Raji (cell line): ENCODE measurements around the gene WNK1.

ENCODE experiments used
- POLR2A ChIP-seq: IDR thresholded peaks from 2 replicates; pipeline ENCODE4 v1.6.1; 2011; ENCODE audit warnings: low read depth, low read length, control low read depth; ENCODE audit not compliant: insufficient read depth

WNK1 gene

DNA sequence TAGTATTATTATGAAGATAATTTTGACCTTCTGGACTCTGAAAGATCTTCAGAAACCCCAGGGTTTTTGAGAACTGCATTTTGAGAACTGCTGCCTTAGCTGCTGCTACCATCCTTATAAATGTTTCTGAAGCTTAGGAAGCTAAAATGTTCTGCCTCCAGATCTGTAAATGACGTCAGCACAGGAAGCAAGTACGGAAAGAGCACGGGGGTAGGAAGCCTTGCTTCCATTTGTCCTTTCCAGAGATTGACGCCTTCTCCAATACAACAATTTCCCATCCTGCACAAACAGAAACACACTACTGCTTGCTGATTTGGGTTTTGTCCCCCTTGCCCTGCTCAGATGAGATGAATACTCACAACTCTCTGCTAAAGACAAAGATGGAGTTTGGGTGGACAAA lies 179.2 kb downstream of the WNK1 start:
- TF ChIP-seq POLR2A: no peak

GRCh38 chr12:936377-937345 lies 184.3 kb downstream of the WNK1 start:
- no peak for TF ChIP-seq POLR2A

- TF ChIP-seq POLR2A: no peak
Measured at GRCh38 chr12:938810-939209, 186.4 kb downstream of the WNK1 start.

DNA sequence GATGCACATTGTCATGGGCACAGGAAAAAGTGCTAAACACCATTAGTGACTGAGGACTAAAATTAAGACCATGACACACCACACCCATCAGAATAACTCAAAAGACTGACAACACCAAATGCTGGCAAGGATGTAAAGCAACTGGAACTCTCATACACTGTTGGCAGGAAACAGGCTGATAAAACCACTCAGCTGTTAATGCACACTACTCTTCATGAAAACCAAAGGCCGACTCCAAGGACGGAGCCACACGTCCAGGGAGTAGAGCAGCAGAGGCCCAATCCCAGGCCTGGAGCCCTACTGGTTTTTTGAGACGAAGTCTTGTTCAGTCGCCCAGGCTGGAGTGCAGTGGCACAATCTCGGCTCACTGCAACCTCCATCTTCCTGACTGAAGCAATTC lies 190.7 kb downstream of the WNK1 start:
- TF ChIP-seq POLR2A: no peak

- no peak for TF ChIP-seq POLR2A
Measured at GRCh38 chr12:944211-944610, 191.8 kb downstream of the WNK1 start.

DNA sequence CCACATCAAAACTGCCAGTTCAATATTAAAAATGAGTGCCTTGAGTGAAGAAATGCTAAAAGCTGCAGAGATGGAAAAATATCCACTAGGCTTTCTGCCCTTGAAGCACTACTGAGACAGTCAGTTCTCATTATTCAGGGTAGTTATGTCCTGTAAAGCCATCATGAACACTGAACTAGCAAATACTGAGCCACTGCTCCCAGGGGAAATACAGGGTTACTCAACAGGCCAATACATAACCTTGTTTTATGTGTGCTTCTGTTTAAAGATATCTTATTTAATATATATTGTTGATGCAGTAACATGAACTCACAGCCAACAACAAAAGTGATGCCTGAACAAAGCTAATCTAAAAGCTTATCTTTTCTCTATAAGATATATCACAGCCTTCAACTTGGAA lies 193.8 kb downstream of the WNK1 start:
- no peak for TF ChIP-seq POLR2A

DNA sequence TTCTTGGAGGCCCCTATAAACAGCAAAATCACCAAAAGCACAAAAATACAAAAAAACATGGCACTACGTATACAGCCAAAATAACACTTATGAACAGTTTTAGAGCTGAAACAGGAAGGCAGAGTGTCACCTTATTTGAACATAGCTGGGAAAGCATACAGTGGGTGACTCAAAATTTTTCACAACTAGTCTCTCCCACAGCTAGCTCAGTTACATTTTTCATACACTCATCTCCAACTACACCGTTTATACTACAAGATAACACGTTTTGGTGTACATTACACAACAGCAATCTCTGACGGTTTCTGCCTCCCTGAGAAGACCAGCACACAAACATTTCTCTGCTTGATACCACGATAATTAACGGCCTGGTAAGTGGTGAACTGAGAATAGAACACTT lies 194.3 kb downstream of the WNK1 start:
- TF ChIP-seq POLR2A: no peak

GRCh38 chr12:948238-948637 lies 195.9 kb downstream of the WNK1 start:
- TF ChIP-seq POLR2A: no peak

- TF ChIP-seq POLR2A: peak; percentile 96
Measured at GRCh38 chr12:949453-950191, 197.2 kb downstream of the WNK1 start, which contains the start of gene RAD52. TSS of gene RAD52 (minus strand) at chr12:949694. CDS start at chr12:933058, 16,636 bp downstream.

GRCh38 chr12:951176-951575 lies 198.8 kb downstream of the WNK1 start:
- no peak for TF ChIP-seq POLR2A

DNA sequence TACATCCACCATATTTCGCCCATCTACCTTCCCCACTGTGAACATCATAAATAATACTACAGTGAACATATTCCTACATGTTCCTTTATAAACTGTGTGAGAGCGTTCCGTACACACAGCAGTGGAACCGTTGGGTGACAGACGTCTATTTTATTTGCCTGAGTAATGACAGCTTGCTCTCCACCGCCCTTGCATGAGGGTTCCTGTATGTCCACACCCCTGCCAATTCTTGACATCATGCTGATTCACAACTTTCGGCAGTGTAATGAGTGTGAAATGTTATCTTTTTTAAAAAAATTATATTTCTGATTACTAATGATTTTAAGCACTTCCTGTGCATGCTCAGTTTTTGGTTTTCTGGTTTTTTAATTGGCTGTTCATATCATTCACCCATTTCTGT lies 201.4 kb downstream of the WNK1 start:
- TF ChIP-seq POLR2A: no peak

DNA sequence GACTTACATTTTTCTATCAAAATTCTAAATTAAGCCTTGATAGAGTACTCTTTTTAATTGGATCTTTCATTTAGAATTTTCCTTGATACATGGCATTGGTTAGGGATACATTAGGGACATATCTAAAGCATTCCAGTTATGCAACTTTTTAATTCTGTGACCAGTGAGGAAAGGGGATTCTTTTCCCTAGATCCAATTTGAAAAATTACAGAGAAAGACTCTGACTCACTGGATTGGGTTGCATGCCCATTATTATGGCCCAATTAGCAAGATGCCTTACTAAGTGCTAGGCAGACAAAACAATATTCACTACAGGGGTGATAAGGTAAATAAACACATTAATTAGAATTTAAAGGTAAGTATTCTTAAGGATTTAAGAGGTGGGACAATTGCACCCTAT lies 202.4 kb downstream of the WNK1 start:
- no peak for TF ChIP-seq POLR2A

GRCh38 chr12:955939-956338 lies 203.6 kb downstream of the WNK1 start:
- no peak for TF ChIP-seq POLR2A

DNA sequence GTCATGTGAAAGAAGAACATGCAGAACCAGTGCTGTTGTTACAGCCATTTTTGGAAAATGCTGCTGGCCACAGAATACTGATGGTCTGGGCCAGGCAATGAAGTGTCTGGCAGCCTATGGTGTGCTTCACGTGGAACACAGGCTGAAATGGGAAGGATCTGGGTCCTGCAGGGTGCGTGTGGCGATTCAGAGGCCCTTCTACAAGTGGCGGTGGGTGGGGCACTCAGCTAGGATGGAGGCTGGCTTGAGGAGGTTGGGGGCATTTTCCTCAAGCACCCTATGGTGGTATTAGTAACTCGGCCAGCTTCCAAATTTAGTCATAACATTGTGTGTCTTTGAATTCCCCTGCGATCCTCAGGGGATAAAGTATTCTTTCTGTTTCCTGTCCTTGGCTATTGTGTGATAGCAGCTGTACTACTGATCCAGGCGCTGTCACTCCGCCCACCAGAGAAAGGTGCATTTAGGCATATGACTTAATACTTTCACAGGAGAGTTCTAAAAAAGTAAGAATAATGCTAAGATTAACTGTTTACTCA lies 206.3 kb downstream of the WNK1 start:
- TF ChIP-seq POLR2A: no peak
